Ramos (cell line): ENCODE data around the gene CGREF1.
"Not testable (repeated sequence)": the region's sequence is repeated elsewhere in the genome, so short reads cannot be mapped to it uniquely, and the experiment has no call there.

Experiments
- in situ Hi-C: fragments of 300-500 bp; cut with MboI; formaldehyde crosslinking; loops from one replicate; pipeline ENCODE4 v1.14.3; 2022; ENCODE audit warnings: low sequenced_read_pairs; ENCODE audit not compliant: unreplicated experiment

CGREF1 gene

GRCh38 chr2:27079233-27080139 lies 39.4 kb downstream of the CGREF1 start:
- in situ Hi-C loops = loop anchor here (10.0 kb wide), 1 partner anchor 115 kb away; no protein-coding TSS in a partner anchor

- in situ Hi-C loops = no loop called here
Measured at GRCh38 chr2:27078267-27079194, 40.4 kb downstream of the CGREF1 start, which contains the start of gene EMILIN1. Gene EMILIN1, plus strand, starts transcription at chr2:27078615. Its CDS starts 451 bp downstream, at chr2:27079066.

- in situ Hi-C loops = no loop called here
Measured at GRCh38 chr2:27077231-27077630, 41.7 kb downstream of the CGREF1 start.

- in situ Hi-C loops = no loop called here
Measured at GRCh38 chr2:27076323-27076722, 42.6 kb downstream of the CGREF1 start.

- in situ Hi-C loops = not testable (repeated sequence)
Measured at GRCh38 chr2:27075566-27075871, 43.4 kb downstream of the CGREF1 start.

- in situ Hi-C loops = no loop called here
Measured at GRCh38 chr2:27074738-27075565, 44.0 kb downstream of the CGREF1 start.

GRCh38 chr2:27073782-27074181 lies 45.1 kb downstream of the CGREF1 start:
- in situ Hi-C loops = no loop called here

- in situ Hi-C loops = no loop called here
Measured at GRCh38 chr2:27072920-27073319, 46.0 kb downstream of the CGREF1 start.

GRCh38 chr2:27071990-27072830 lies 46.7 kb downstream of the CGREF1 start:
- in situ Hi-C loops = no loop called here

- in situ Hi-C loops = no loop called here
Measured at GRCh38 chr2:27071277-27071989, 47.5 kb downstream of the CGREF1 start, which contains the start of gene OST4. Gene OST4, minus strand, starts transcription at chr2:27071654.

- in situ Hi-C loops = no loop called here
Measured at GRCh38 chr2:27070653-27071276, 48.2 kb downstream of the CGREF1 start.

GRCh38 chr2:27069961-27070618 lies 48.8 kb downstream of the CGREF1 start:
- in situ Hi-C loops = no loop called here

- in situ Hi-C loops = no loop called here
Measured at GRCh38 chr2:27069436-27069835, 49.5 kb downstream of the CGREF1 start.

GRCh38 chr2:27067385-27067784 lies 51.5 kb downstream of the CGREF1 start:
- in situ Hi-C loops = no loop called here

- in situ Hi-C loops = no loop called here
Measured at GRCh38 chr2:27065128-27065527, 53.8 kb downstream of the CGREF1 start.

GRCh38 chr2:27060323-27060722 lies 58.6 kb downstream of the CGREF1 start:
- in situ Hi-C loops = no loop called here

- in situ Hi-C loops = no loop called here
Measured at GRCh38 chr2:27059141-27059820, 59.6 kb downstream of the CGREF1 start.
